PC-9 (cell line): Measurements from ENCODE around the gene FAM120B. TPM values are rescaled to one million over a fixed set of nuclear protein-coding genes. Genes with fewer than 3 reads are reported as not detected.
A peak's percentile ranks its signal among the peaks of the same experiment; 100 is the strongest.

Experiments
- BruUV-seq: library from RNA; stranded (reverse); fragments of 400-500 nt; replicated peaks from 2 replicates; lab custom pipeline; 2021; lab: Mats Ljungman, UMichigan
- CTCF ChIA-PET: fragments of 300-600 bp; sonication (Branson Sonifier 250); formaldehyde crosslinking; loops from one replicate; lab custom pipeline; 2022; ENCODE audit warnings: antibody characterized with exemption; lab: Charles Lee
- POLR2A ChIA-PET: fragments of 300-600 bp; sonication (Branson Sonifier 250); formaldehyde crosslinking; loops from one replicate; lab custom pipeline; 2022; ENCODE audit warnings: antibody characterized with exemption; ENCODE audit not compliant: unreplicated experiment; lab: Charles Lee
- DNase-seq, 2 experiments: peaks; one replicate each; pipeline versions ENCODE4 v3.0.0 to v3.0.0-alpha.2; 2015 to 2022; ENCODE audit warnings: mixed read lengths in 1 of 2
- H2AFZ ChIP-seq: fragments of 200-600 bp; sonication (generic); 2 replicates; pipeline ENCODE4 v1.8.1; 2017; ENCODE audit warnings: antibody characterized with exemption
- H3F3A ChIP-seq: fragments of 200-600 bp; sonication (generic); 2 replicates; pipeline ENCODE4 v1.8.1; 2017; ENCODE audit warnings: antibody characterized with exemption, mild to moderate bottlenecking, low read depth; ENCODE audit not compliant: insufficient read depth
- H3K27ac ChIP-seq: fragments of 200-600 bp; sonication (generic); 2 replicates; pipeline ENCODE4 v1.6.1; 2016; ENCODE audit warnings: mixed run types
- H3K27me3 ChIP-seq: fragments of 200-600 bp; sonication (generic); 2 replicates; pipeline ENCODE4 v1.6.1; 2016; ENCODE audit warnings: low read depth, mixed run types; ENCODE audit not compliant: insufficient read depth
- H3K36me3 ChIP-seq: fragments of 200-600 bp; sonication (generic); 2 replicates; pipeline ENCODE4 v1.6.1; 2016; ENCODE audit warnings: low read depth, mixed run types
- H3K4me1 ChIP-seq: fragments of 200-600 bp; sonication (generic); replicated peaks from 2 replicates; pipeline ENCODE4 v1.6.1; 2016; ENCODE audit warnings: mixed run types; ENCODE audit not compliant: insufficient read depth
- H3K4me2 ChIP-seq: fragments of 200-600 bp; sonication (generic); 2 replicates; pipeline ENCODE4 v1.6.1; 2017; ENCODE audit warnings: mixed run types
- H3K4me3 ChIP-seq: fragments of 200-600 bp; sonication (generic); 2 replicates; pipeline ENCODE4 v1.6.1; 2016; ENCODE audit warnings: mixed run types
- H3K79me2 ChIP-seq: fragments of 200-600 bp; sonication (generic); 2 replicates; pipeline ENCODE4 v1.6.1; 2017; ENCODE audit warnings: low read depth, mixed run types
- H3K9me2 ChIP-seq: fragments of 200-600 bp; sonication (generic); 2 replicates; pipeline ENCODE4 v1.8.1; 2017; ENCODE audit warnings: mild to moderate bottlenecking; ENCODE audit not compliant: insufficient read depth
- H3K9me3 ChIP-seq: fragments of 200-600 bp; sonication (generic); 2 replicates; pipeline ENCODE4 v1.8.1; 2016; ENCODE audit warnings: low read depth; ENCODE audit not compliant: insufficient read depth
- H4K20me1 ChIP-seq: fragments of 200-600 bp; sonication (generic); 2 replicates; pipeline ENCODE4 v1.8.1; 2017; ENCODE audit not compliant: insufficient read depth
- CTCF ChIP-seq: fragments of 200-600 bp; sonication (generic); conservative IDR thresholded peaks from 2 replicates; pipeline ENCODE4 v1.6.1; 2017; ENCODE audit warnings: mixed run types, antibody characterized with exemption, mild to moderate bottlenecking, moderate library complexity
- EZH2 ChIP-seq: fragments of 200-600 bp; sonication (generic); IDR thresholded peaks from 2 replicates; pipeline ENCODE4 v1.8.0; 2017; ENCODE audit warnings: antibody characterized with exemption, low read depth
- intact Hi-C: fragments of 100-400 bp; cut with micrococcal nuclease; formaldehyde crosslinking; loops from one replicate; pipeline ENCODE4 v1.10.0; 2022; ENCODE audit not compliant: unreplicated experiment
- total RNA-seq: library from RNA; stranded (reverse); gene quantifications from 2 replicates; pipeline ENCODE4 v1.2.3, GENCODE V29; 2021

The FAM120B gene
- total RNA-seq, 1 experiment from 2014 or later = 14.3 TPM

GRCh38 chr6:170429450-170429849 lies 122.9 kb downstream of the FAM120B start:
- H4K20me1 ChIP-seq = no peaks in the 10 kb centered on the region
- no peaks in the 10 kb centered on the region for H3K79me2 ChIP-seq
- H3F3A ChIP-seq = no peaks in the 10 kb centered on the region
- peaks cover 80% of the 10 kb centered on the region for H3K27me3 ChIP-seq
- H3K36me3 ChIP-seq = no peaks in the 10 kb centered on the region
- no TSS peak for BruUV-seq
- TF ChIP-seq CTCF (no peak), EZH2 (no peak)
- H3K9me3 ChIP-seq = no peaks in the 10 kb centered on the region
- DNase-seq = no peak
- intact Hi-C loops = no loop called here
- H3K4me1 ChIP-seq = no peaks in the 10 kb centered on the region
- H3K27ac ChIP-seq = no peak overlapping the region
- no peak overlapping the region for H3K4me3 ChIP-seq
- no peak overlapping the region for H3K4me2 ChIP-seq
- H3K9me2 ChIP-seq = no peaks in the 10 kb centered on the region
- ChIA-PET POLR2A (no interaction called here), CTCF (no interaction called here)
- no peak overlapping the region for H2AFZ ChIP-seq

GRCh38 chr6:170433163-170434116 lies 126.9 kb downstream of the FAM120B start:
- peaks cover 51% of the 10 kb centered on the region for H3K27me3 ChIP-seq
- no peak overlapping the region for H3K4me3 ChIP-seq
- BruUV-seq = no TSS peak
- no peaks in the 10 kb centered on the region for H3K36me3 ChIP-seq
- H2AFZ ChIP-seq = no peak overlapping the region
- no peaks in the 10 kb centered on the region for H4K20me1 ChIP-seq
- CTCF ChIA-PET = no interaction called here
- no peaks in the 10 kb centered on the region for H3F3A ChIP-seq
- no peaks in the 10 kb centered on the region for H3K9me3 ChIP-seq
- POLR2A ChIA-PET = no interaction called here
- peaks cover 4% of the 10 kb centered on the region; the same call in 1 of the 2 replicates for H3K4me1 ChIP-seq
- no peaks in the 10 kb centered on the region for H3K9me2 ChIP-seq
- no peak overlapping the region for H3K4me2 ChIP-seq
- no peak for DNase-seq
- H3K79me2 ChIP-seq = no peaks in the 10 kb centered on the region
- TF ChIP-seq CTCF = no peak
- no peak for TF ChIP-seq EZH2
- intact Hi-C loops = no loop called here
- H3K27ac ChIP-seq = no peak overlapping the region

- intact Hi-C loops = no loop called here
- Histone ChIP-seq H3K27ac (no peak overlapping the region), H3K27me3 (peaks cover 50% of the 10 kb centered on the region), H3K36me3 (no peaks in the 10 kb centered on the region), H3K4me2 (no peak overlapping the region), H3K4me1 (peaks cover 4% of the 10 kb centered on the region; the same call in 1 of the 2 replicates), H3F3A (no peaks in the 10 kb centered on the region), H3K9me2 (no peaks in the 10 kb centered on the region), H3K9me3 (no peaks in the 10 kb centered on the region), H4K20me1 (no peaks in the 10 kb centered on the region), H2AFZ (no peak overlapping the region), H3K4me3 (no peak overlapping the region), H3K79me2 (no peaks in the 10 kb centered on the region)
- DNase-seq = peak in 1 of 2 experiments; percentile 2
- ChIA-PET CTCF (no interaction called here), POLR2A (no interaction called here)
- BruUV-seq = no TSS peak
- TF ChIP-seq CTCF (no peak), EZH2 (no peak)
These were observed 127.7 kb downstream of the FAM120B start for GRCh38 chr6:170434117-170434820.
